RPMI7951 (cell line): ENCODE measurements around the gene RHD. TPM values are rescaled to one million over a fixed set of nuclear protein-coding genes. Genes with fewer than 3 reads are reported as not detected.
"Not testable (repeated sequence)": the region's sequence is repeated elsewhere in the genome, so short reads cannot be mapped to it uniquely, and the experiment has no call there.

Experiments
- DNase-seq: peaks from one replicate; pipeline ENCODE4 v3.0.0-alpha.2; 2012; ENCODE audit warnings: low read depth
- total RNA-seq: library from RNA; depleted of rRNA; stranded (reverse); fragments of >200 nt; shearing (Covaris generic); gene quantifications from 2 replicates; pipeline ENCODE4 v1.2.3, GENCODE V29; 2014; rRNA removed

The RHD gene
- not detected in 2 replicates for total RNA-seq

- not testable (repeated sequence) for DNase-seq
Observed at GRCh38 chr1:25272238-25272637, at the start of gene RHD. Gene RHD (plus strand): TSS chr1:25272509. CDS start chr1:25272548, 39 bp downstream.

- DNase-seq: no peak
Observed at GRCh38 chr1:25222606-25223005, 49.7 kb upstream of the RHD start.

- no peak for DNase-seq
Observed at GRCh38 chr1:25223471-25223870, 48.8 kb upstream of the RHD start.

GRCh38 chr1:25232027-25232865 lies 40.1 kb upstream of the RHD start, which contains the start of gene SYF2:
Gene SYF2 (minus strand): TSS chr1:25232502. CDS start chr1:25232467, 35 bp downstream.
- peak; percentile 92 for DNase-seq

GRCh38 chr1:25232866-25233784 lies 39.2 kb upstream of the RHD start:
- DNase-seq: peak; percentile 86

- not testable (repeated sequence) for DNase-seq
Observed at GRCh38 chr1:25235411-25235810, 36.9 kb upstream of the RHD start.

- DNase-seq: not testable (repeated sequence)
Observed at GRCh38 chr1:25236261-25236660, 36.0 kb upstream of the RHD start.

- no peak for DNase-seq
Observed at GRCh38 chr1:25238046-25238445, 34.3 kb upstream of the RHD start.

GRCh38 chr1:25239681-25240541 lies 32.4 kb upstream of the RHD start:
- DNase-seq: peak; percentile 91

GRCh38 chr1:25243907-25244306 lies 28.4 kb upstream of the RHD start:
- DNase-seq: no peak

- DNase-seq: no peak
Observed at GRCh38 chr1:25245393-25245792, 26.9 kb upstream of the RHD start.

- DNase-seq: peak; percentile 42
Observed at GRCh38 chr1:25245809-25246599, 26.3 kb upstream of the RHD start.

GRCh38 chr1:25246600-25247023 lies 25.7 kb upstream of the RHD start:
- peak; percentile 21 for DNase-seq

- DNase-seq: peak; percentile 96
Observed at GRCh38 chr1:25247024-25247828, 25.1 kb upstream of the RHD start, which contains the start of gene RSRP1. Gene RSRP1 (minus strand): TSS chr1:25247454. CDS start chr1:25246963, 491 bp downstream.

- DNase-seq: no peak
Observed at GRCh38 chr1:25247829-25248754, 24.2 kb upstream of the RHD start.

GRCh38 chr1:25253911-25254310 lies 18.4 kb upstream of the RHD start:
- peak; percentile 65 for DNase-seq

- no peak for DNase-seq
Observed at GRCh38 chr1:25255706-25256577, 16.4 kb upstream of the RHD start.
